K562 (cell line): Measurements from ENCODE around the gene MICOS13. TPM values are rescaled to one million over a fixed set of nuclear protein-coding genes. Genes with fewer than 3 reads are reported as not detected.

Experiments
- ATAC-seq: fragments of 200-7000 bp; cut with Tn5 transposase; 3 replicates; pipeline ENCODE4 v1.9.1; 2020; ENCODE audit warnings: moderate library complexity
- BruUV-seq: library from RNA; stranded (reverse); fragments of 400-500 nt; replicated peaks from 2 replicates; lab custom pipeline; 2021; lab: Mats Ljungman, UMichigan
- CTCF ChIA-PET: fragments of 300-600 bp; formaldehyde crosslinking; extraction: SDS; loops from one replicate; lab custom pipeline; 2021; ENCODE audit warnings: low intra/inter-chr PET ratio; lab: Yijun Ruan, JAX
- POLR2A ChIA-PET: fragments of 300-600, 350-650 bp; sonication (Branson Sonifier 250); formaldehyde crosslinking; extraction: SDS; loops from one replicate; lab custom pipeline; 2021; ENCODE audit warnings: antibody characterized with exemption, inconsistent platforms; lab: Yijun Ruan, JAX
- DNase-seq, 4 experiments: peaks; one replicate each; pipeline versions ENCODE4 v3.0.0 to v3.0.0-alpha.2; 2011 to 2018; ENCODE audit warnings: low spot score in 3 of 4, mixed read lengths in 3 of 4; ENCODE audit errors: extremely low read depth in 1 of 4
- FAIRE-seq: peaks from 2 replicates; lab custom pipeline; 2011; peaks lifted over from hg19 to GRCh38; lab: Jason Lieb, UNC
- H2AFZ ChIP-seq: 2 replicates; pipeline ENCODE4 v1.6.0; 2011; ENCODE audit warnings: low read depth, low read length, control low read depth, inconsistent platforms
- H3K27ac ChIP-seq: fragments of 200-600 bp; 3 replicates; pipeline ENCODE4 v1.8.0; 2011; ENCODE audit warnings: low read depth, mild to moderate bottlenecking, control low read depth, inconsistent platforms, low read length, moderate library complexity, mixed read lengths; ENCODE audit errors: extremely low read depth
- H3K27me3 ChIP-seq, 2 experiments: fragments of 300-600 bp in 1 of 2; 2 replicates in 1 of 2; 3 replicates in 1 of 2; pipeline versions ENCODE4 v1.6.0 to v1.8.0; 2011; ENCODE audit warnings: inconsistent platforms in 2 of 2, low read length in 2 of 2, mild to moderate bottlenecking in 1 of 2, mixed read lengths in 1 of 2, moderate library complexity in 1 of 2; ENCODE audit not compliant: control insufficient read depth in 2 of 2, insufficient read depth in 2 of 2
- H3K36me3 ChIP-seq: fragments of 300-600 bp; 3 replicates; pipeline ENCODE4 v1.8.0; 2011; ENCODE audit warnings: mild to moderate bottlenecking, low read length, inconsistent platforms; ENCODE audit not compliant: control insufficient read depth, insufficient read depth
- H3K4me1 ChIP-seq, 2 experiments: fragments of 200-600 bp in 1 of 2; replicated peaks in 1 of 2; 2 replicates in 1 of 2; 3 replicates in 1 of 2; pipeline versions ENCODE4 v1.5.1 to v1.8.0; 2011; ENCODE audit warnings: inconsistent platforms in 2 of 2, low read length in 2 of 2, mild to moderate bottlenecking in 1 of 2, mixed read lengths in 1 of 2, moderate library complexity in 1 of 2; ENCODE audit not compliant: control insufficient read depth in 2 of 2, insufficient read depth in 2 of 2
- H3K4me2 ChIP-seq: 2 replicates; pipeline ENCODE4 v1.6.1; 2011; ENCODE audit warnings: low read length, control low read depth, inconsistent platforms, mixed read lengths; ENCODE audit not compliant: insufficient read depth
- H3K4me3 ChIP-seq: fragments of 200-600 bp; sonication (generic), shearing (Covaris generic); 2 replicates; pipeline ENCODE4 v1.5.1; 2016; ENCODE audit warnings: control low read depth, inconsistent platforms
- H3K79me2 ChIP-seq: fragments of 200-600 bp; 3 replicates; pipeline ENCODE4 v1.8.0; 2011; ENCODE audit warnings: low read length, inconsistent platforms; ENCODE audit not compliant: control insufficient read depth, insufficient read depth
- H3K9ac ChIP-seq, 2 experiments: 2 replicates each; pipeline versions ENCODE4 v1.6.0 to v1.6.1; 2011; ENCODE audit warnings: low read depth in 2 of 2, low read length in 2 of 2, control low read depth in 1 of 2, inconsistent platforms in 1 of 2, mild to moderate bottlenecking in 1 of 2, mixed read lengths in 1 of 2; ENCODE audit not compliant: insufficient read depth in 1 of 2
- H3K9me1 ChIP-seq: one replicate; pipeline ENCODE4 v1.6.0; 2011; ENCODE audit warnings: inconsistent platforms, mild to moderate bottlenecking, low read length, moderate library complexity; ENCODE audit not compliant: control insufficient read depth, insufficient read depth
- H3K9me3 ChIP-seq: replicated peaks from 2 replicates; pipeline ENCODE4 v1.5.1; 2011; ENCODE audit warnings: low read depth, low read length, inconsistent platforms; ENCODE audit not compliant: control insufficient read depth, insufficient read depth
- H4K20me1 ChIP-seq: replicated peaks from 2 replicates; pipeline ENCODE4 v1.6.1; 2011; ENCODE audit warnings: low read length, inconsistent platforms, mixed read lengths; ENCODE audit not compliant: control insufficient read depth, insufficient read depth
- BCL6 ChIP-seq: fragments of 250-450 bp; sonication (Bioruptor Pico); IDR thresholded peaks from 2 replicates; pipeline ENCODE4 v1.4.0; 2020
- CBX8 ChIP-seq: fragments of 200-600 bp; sonication (generic); IDR thresholded peaks from 2 replicates; pipeline ENCODE4 v1.6.1; 2012; ENCODE audit warnings: borderline replicate concordance, mixed run types, low read depth, mild to moderate bottlenecking, moderate library complexity, mixed read lengths, low read length, control low read depth, inconsistent platforms; ENCODE audit not compliant: poor library complexity, severe bottlenecking; ENCODE audit errors: extremely low read depth
- CC2D1A ChIP-seq: fragments of 450-650 bp; IDR thresholded peaks from 2 replicates; pipeline ENCODE4 v1.6.1; 2017; ENCODE audit warnings: mild to moderate bottlenecking
- CHD1 ChIP-seq: fragments of 200-600 bp; sonication (generic); IDR thresholded peaks from one replicate; pipeline ENCODE4 v1.6.1; 2012; ENCODE audit warnings: mild to moderate bottlenecking, moderate library complexity, low read length, inconsistent platforms
- POLR2A ChIP-seq: fragments of 450-650 bp; conservative IDR thresholded peaks from 2 replicates; pipeline ENCODE4 v1.6.1; 2016
- POLR2G ChIP-seq: fragments of 200-400 bp; formaldehyde crosslinking; IDR thresholded peaks from 2 replicates; pipeline ENCODE4 v1.6.1; 2017; ENCODE audit warnings: low read depth, mild to moderate bottlenecking, antibody characterized with exemption, low read length, moderate library complexity
- RUNX1 ChIP-seq: sonication (generic); IDR thresholded peaks from 2 replicates; pipeline ENCODE4 v1.6.1; 2016; ENCODE audit warnings: antibody characterized with exemption, low read depth
- SUPT5H ChIP-seq: fragments of 450-650 bp; IDR thresholded peaks from 2 replicates; pipeline ENCODE4 v1.6.1; 2016
- TAF15 ChIP-seq: fragments of 200-400 bp; formaldehyde crosslinking; IDR thresholded peaks from 2 replicates; pipeline ENCODE4 v1.6.1; 2017; ENCODE audit warnings: mild to moderate bottlenecking, low read depth, low read length, moderate library complexity
- TEAD2 ChIP-seq: fragments of 450-650 bp; IDR thresholded peaks from 2 replicates; pipeline ENCODE4 v1.6.1; 2016; ENCODE audit warnings: missing genetic modification characterization, control low read depth, missing compliant biosample characterization
- ZNF444 ChIP-seq: fragments of 250-450 bp; sonication (Bioruptor Pico); IDR thresholded peaks from 2 replicates; pipeline ENCODE4 v1.4.0; 2020; ENCODE audit warnings: mild to moderate bottlenecking, moderate library complexity
- ZNF644 ChIP-seq: fragments of 200-800 bp; sonication (Bioruptor generic); IDR thresholded peaks from 2 replicates; pipeline ENCODE4 v1.6.1; 2016; ENCODE audit warnings: low read depth, missing genetic modification characterization, missing compliant biosample characterization
- ZNF778 ChIP-seq: fragments of 450-650 bp; formaldehyde crosslinking; IDR thresholded peaks from 2 replicates; pipeline ENCODE4 v1.4.0; 2020; ENCODE audit warnings: mild to moderate bottlenecking, moderate library complexity
- ZZZ3 ChIP-seq: fragments of 450-650 bp; IDR thresholded peaks from 2 replicates; pipeline ENCODE4 v1.6.1; 2016; ENCODE audit warnings: antibody characterized with exemption, mild to moderate bottlenecking, moderate library complexity
- WGBS: fragments of 100-300 bp; shearing (Covaris generic); methylation state at CpG from one replicate; pipeline ENCODE4 v1.1.6; 2016; ENCODE audit warnings: low coverage, mixed read lengths; ENCODE audit not compliant: insufficient coverage; ENCODE audit errors: missing lambda C conversion rate; 5-methylcytosine and 5-hydroxymethylcytosine counted together
- in situ Hi-C: fragments of 300-500 bp; cut with MboI; formaldehyde crosslinking; loops from 4 replicates; pipeline ENCODE4 v1.15.0; 2018; ENCODE audit warnings: inconsistent platforms, mixed read lengths
- intact Hi-C: fragments of 100-400 bp; cut with micrococcal nuclease; formaldehyde crosslinking; loops from 2 replicates; pipeline ENCODE4 v1.14.2; 2022
- polyA plus RNA-seq, 8 experiments: library from polyadenylated mRNA; depleted of rRNA in 4 of 8; stranded (reverse) in 5 of 8; unstranded in 3 of 8; fragments of >200 nt; fragmentation: Nextera tagmentation in 2 of 8; fragmentation: Illumina TruSeq in 1 of 8; extraction: Ambion mirVana in 2 of 8; extraction: Trizol in 1 of 8; gene quantifications; 2 replicates each; pipeline versions ENCODE4 v1.2.1 to v1.2.3, GENCODE V29; 2011 to 2014; ENCODE audit warnings: inconsistent platforms in 1 of 8, missing spikeins in 1 of 8
- total RNA-seq, 7 experiments: library from RNA; depleted of rRNA in 6 of 7; stranded (reverse); fragments of >200 nt in 6 of 7; fragmentation: Illumina TruSeq in 2 of 7; extraction: Trizol in 2 of 7; gene quantifications; 2 replicates each; pipeline versions ENCODE4 v1.2.1 to v1.2.3, GENCODE V29; 2011 to 2021; ENCODE audit warnings: low replicate concordance in 1 of 7
- TF ChIP-seq, protein P1 (sequence below), 3 experiments: fragments of 200-800 bp in 1 of 3; sonication (Bioruptor generic) in 1 of 3; sonication (generic) in 1 of 3; formaldehyde crosslinking in 1 of 3; IDR thresholded peaks; 2 replicates each; pipeline versions ENCODE4 v1.6.1 to v1.8.0; 2016 to 2022; ENCODE audit warnings: mild to moderate bottlenecking in 2 of 3, missing compliant biosample characterization in 2 of 3, missing genetic modification characterization in 2 of 3, missing genetic modification reagents in 1 of 3
- TF ChIP-seq, protein P2 (sequence below): sonication (generic); formaldehyde crosslinking; IDR thresholded peaks from 2 replicates; pipeline ENCODE4 v1.8.1; 2023; ENCODE audit warnings: mild to moderate bottlenecking, missing genetic modification reagents
- TF ChIP-seq, protein P3 (sequence below): fragments of 250-450 bp; sonication (Bioruptor Pico); IDR thresholded peaks from 2 replicates; pipeline ENCODE4 v1.8.0; 2022; ENCODE audit warnings: moderate library complexity, mild to moderate bottlenecking, inconsistent platforms
- TF ChIP-seq, protein P4 (sequence below): fragments of 200-800 bp; sonication (Bioruptor generic); IDR thresholded peaks from 2 replicates; pipeline ENCODE4 v1.6.1; 2017; ENCODE audit warnings: missing genetic modification characterization, missing compliant biosample characterization

The MICOS13 gene
- total and polyA plus RNA-seq, 9 of the 15 experiments (the other 6 are each of a cell fraction or from before 2014, with no cell fraction given), result 15.5 to 220 (median 49.4) TPM

DNA sequence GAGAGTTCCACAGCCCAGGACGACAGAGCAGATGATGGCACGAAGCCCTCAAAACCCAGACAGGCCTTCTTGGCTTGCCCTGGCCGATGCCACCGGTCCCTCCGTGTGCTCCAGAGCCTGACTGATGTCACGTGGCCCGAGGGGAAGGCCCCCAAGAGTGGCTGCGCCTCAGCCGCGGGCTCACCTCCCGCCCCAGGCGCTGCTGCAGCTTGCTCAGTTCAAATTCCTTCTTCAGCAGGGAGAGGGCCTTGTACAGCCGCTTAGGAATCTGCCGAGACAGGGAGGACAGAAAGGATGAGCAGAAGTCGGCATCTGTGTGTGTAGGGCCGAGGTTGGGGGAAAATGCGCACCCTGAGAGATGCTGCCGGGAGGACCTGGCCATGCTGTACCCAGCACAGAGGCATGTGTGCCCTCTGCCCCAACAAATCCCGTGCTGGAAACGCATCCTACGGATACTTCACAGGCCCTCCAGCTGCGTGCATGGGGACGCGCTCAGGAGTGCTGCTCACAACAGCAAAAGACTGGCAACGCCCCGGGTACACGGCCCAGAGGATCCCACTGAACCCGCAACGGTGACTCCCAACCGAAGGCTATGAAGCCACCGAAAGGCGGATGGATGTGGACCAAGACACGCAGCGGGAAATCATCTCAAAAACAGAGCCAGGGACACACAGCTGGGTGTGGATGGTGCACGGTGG, 26.7 kb upstream of the MICOS13 start:
- Histone ChIP-seq H3K9ac (no peak overlapping the region; a peak in 1 of 4 replicates), H3K27me3 (no peaks in the 10 kb centered on the region), H3K4me2 (no peak overlapping the region), H3K36me3 (peaks cover 85% of the 10 kb centered on the region; the same call in 2 of the 3 replicates), H3K4me1 (peaks cover 0 to 28% of the 10 kb centered on the region in 2 experiments; a peak in 2 of 5 replicates), H3K9me1 (peaks cover 5% of the 10 kb centered on the region), H2AFZ (no peak overlapping the region), H4K20me1 (0 out of 2 replicates have a peak, but pooled peaks cover under 1% of the 10 kb centered on the region), H3K9me3 (no peaks in the 10 kb centered on the region), H3K79me2 (peaks cover 12% of the 10 kb centered on the region), H3K27ac (no peak overlapping the region), H3K4me3 (no peak overlapping the region)
- peak in 3 of 4 experiments; percentile 7 to 13 (median 13) for DNase-seq
- no peak for FAIRE-seq
- ATAC-seq, result peak; percentile 2
- CTCF ChIA-PET, result no interaction called here
- no TSS peak for BruUV-seq
- POLR2A ChIA-PET, result interaction anchor here (0.6 to 4.7 kb wide), 17 partner anchors 7 to 528 kb away, joined by 3 to 34 read pairs (median 9); partner anchors contain the start of genes CATSPERD, LONP1 and RPL36
- in situ Hi-C loops, result no loop called here
- intact Hi-C loops, result no loop called here
- 99% methylated on average over 29 of the region's 35 CpGs for WGBS
- TF ChIP-seq POLR2G, result peak; percentile 57
- peak; percentile 41 for TF ChIP-seq POLR2A
- 0 out of 2 replicates have a peak, but pooled peaks have one; percentile 29 for TF ChIP-seq SUPT5H
- no peak for TF ChIP-seq ZNF778 (CRISPR knock-in tag)
- TF ChIP-seq, protein P1, sequence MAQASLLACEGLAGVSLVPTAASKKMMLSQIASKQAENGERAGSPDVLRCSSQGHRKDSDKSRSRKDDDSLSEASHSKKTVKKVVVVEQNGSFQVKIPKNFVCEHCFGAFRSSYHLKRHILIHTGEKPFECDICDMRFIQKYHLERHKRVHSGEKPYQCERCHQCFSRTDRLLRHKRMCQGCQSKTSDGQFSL (CRISPR knock-in tag; IDR thresholded peaks at IDR 0.05), result no peak
- TF ChIP-seq, protein P1 (tag; IDR thresholded peaks at IDR 0.05), result no peak
- TF ChIP-seq, protein P2, sequence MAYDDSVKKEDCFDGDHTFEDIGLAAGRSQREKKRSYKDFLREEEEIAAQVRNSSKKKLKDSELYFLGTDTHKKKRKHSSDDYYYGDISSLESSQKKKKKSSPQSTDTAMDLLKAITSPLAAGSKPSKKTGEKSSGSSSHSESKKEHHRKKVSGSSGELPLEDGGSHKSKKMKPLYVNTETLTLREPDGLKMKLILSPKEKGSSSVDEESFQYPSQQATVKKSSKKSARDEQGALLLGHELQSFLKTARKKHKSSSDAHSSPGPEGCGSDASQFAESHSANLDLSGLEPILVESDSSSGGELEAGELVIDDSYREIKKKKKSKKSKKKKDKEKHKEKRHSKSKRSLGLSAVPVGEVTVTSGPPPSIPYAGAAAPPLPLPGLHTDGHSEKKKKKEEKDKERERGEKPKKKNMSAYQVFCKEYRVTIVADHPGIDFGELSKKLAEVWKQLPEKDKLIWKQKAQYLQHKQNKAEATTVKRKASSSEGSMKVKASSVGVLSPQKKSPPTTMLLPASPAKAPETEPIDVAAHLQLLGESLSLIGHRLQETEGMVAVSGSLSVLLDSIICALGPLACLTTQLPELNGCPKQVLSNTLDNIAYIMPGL (CRISPR knock-in tag), result no peak
- no peak for TF ChIP-seq CBX8
- no peak for TF ChIP-seq BCL6
- no peak for TF ChIP-seq CHD1
- no peak for TF ChIP-seq RUNX1
- TF ChIP-seq TAF15, result no peak
- TF ChIP-seq, protein P3, sequence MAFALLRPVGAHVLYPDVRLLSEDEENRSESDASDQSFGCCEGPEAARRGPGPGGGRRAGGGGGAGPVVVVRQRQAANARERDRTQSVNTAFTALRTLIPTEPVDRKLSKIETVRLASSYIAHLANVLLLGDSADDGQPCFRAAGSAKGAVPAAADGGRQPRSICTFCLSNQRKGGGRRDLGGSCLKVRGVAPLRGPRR (CRISPR knock-in tag), result no peak
- TF ChIP-seq TEAD2 (tag), result no peak
- no peak for TF ChIP-seq ZNF644 (tag)
- no peak for TF ChIP-seq ZZZ3
- TF ChIP-seq CC2D1A, result no peak
- TF ChIP-seq, protein P4, sequence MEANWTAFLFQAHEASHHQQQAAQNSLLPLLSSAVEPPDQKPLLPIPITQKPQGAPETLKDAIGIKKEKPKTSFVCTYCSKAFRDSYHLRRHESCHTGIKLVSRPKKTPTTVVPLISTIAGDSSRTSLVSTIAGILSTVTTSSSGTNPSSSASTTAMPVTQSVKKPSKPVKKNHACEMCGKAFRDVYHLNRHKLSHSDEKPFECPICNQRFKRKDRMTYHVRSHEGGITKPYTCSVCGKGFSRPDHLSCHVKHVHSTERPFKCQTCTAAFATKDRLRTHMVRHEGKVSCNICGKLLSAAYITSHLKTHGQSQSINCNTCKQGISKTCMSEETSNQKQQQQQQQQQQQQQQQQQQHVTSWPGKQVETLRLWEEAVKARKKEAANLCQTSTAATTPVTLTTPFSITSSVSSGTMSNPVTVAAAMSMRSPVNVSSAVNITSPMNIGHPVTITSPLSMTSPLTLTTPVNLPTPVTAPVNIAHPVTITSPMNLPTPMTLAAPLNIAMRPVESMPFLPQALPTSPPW (CRISPR knock-in tag), result no peak
- TF ChIP-seq ZNF444 (CRISPR knock-in tag), result no peak
